Mammary epithelial cell (primary cell): ENCODE measurements around the gene AJAP1.

Source experiments
- CTCF ChIP-seq, 2 donors: IDR thresholded peaks in 1 of 2; conservative IDR thresholded peaks in 1 of 2; 2 replicates each; pipeline ENCODE4 v1.5.1; 2011 to 2012; ENCODE audit warnings: inconsistent platforms in 2 of 2, low read length in 2 of 2, mild to moderate bottlenecking in 2 of 2, control low read depth in 1 of 2, low read depth in 1 of 2; ENCODE audit not compliant: insufficient read depth in 1 of 2; ENCODE audit errors: extremely low read depth in 1 of 2
- EZH2 ChIP-seq: IDR thresholded peaks from 2 replicates; pipeline ENCODE4 v1.6.1; 2012; ENCODE audit warnings: low read length, inconsistent platforms, borderline replicate concordance

DNA sequence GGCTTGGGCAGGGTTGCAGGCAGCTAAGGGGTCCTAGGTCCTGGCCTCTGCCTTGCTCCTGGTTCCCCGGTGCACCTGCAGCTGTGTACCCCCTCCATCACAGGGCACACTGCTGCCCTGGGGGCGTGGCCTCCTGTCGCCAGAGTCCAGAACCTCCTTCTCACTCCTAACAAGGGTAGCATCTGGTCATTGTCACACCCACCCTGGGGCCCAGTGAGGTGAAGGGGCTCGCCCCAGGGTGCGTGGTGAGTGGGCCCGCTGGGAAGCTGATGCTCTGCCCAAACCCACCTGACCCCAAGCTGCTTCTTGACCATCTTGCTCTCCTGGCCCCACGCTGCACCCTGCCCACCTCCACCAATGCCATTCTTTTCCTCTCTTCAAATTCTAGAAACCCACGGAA, 44.5 kb downstream of the AJAP1 start:
- no peak for TF ChIP-seq CTCF (conservative IDR thresholded peaks at IDR 0.05 in 1 of 2, IDR thresholded peaks at IDR 0.05 in 1 of 2; ENCODE audit: extremely low read depth in 1 of 2, insufficient read depth in 1 of 2, low read depth in 1 of 2, low read length in 2 of 2)
- TF ChIP-seq EZH2: no peak
